ENCODE data around the gene AKR1B15. TPM values are rescaled to one million over a fixed set of nuclear protein-coding genes. Genes with fewer than 3 reads are reported as not detected.

Gene AKR1B15
- total RNA-seq, 1 donor from 2014 or later: not detected

- Histone ChIP-seq H3K79me2 (ENCODE audit: low read depth) (no peaks in the 10 kb centered on the region), H3K36me3 (no peaks in the 10 kb centered on the region), H3K9me3 (ENCODE audit: low read depth) (no peaks in the 10 kb centered on the region), H2AFZ (replicated peaks) (no peak overlapping the region), H3K27me3 (no peaks in the 10 kb centered on the region), H4K20me1 (ENCODE audit: low read depth) (no peaks in the 10 kb centered on the region), H3K27ac (no peak overlapping the region), H3K9ac (no peak overlapping the region), H3K4me1 (peaks cover 16% of the 10 kb centered on the region), H3K4me2 (peak overlapping the region; percentile 77), H3K4me3 (no peak overlapping the region), H3F3A (ENCODE audit: low read depth) (peaks cover 14% of the 10 kb centered on the region)
- Mint-ChIP-seq H3K4me1 (peaks cover 26% of the 10 kb centered on the region), H3K36me3 (no peaks in the 10 kb centered on the region), H3K9me3 (no peaks in the 10 kb centered on the region), H3K27ac (no peak overlapping the region), H3K27me3 (ENCODE audit: insufficient read depth, low read depth) (peaks cover 9% of the 10 kb centered on the region), H3K4me3 (peak overlapping the region; percentile 44)
- DNase-seq (ENCODE audit: low spot score): no peak
- TF ChIP-seq EZH2 (IDR thresholded peaks at IDR 0.05): no peak
- no peak for TF ChIP-seq CTCF (IDR thresholded peaks at IDR 0.05)
Measured at GRCh38 chr7:134545918-134546317, 3.0 kb upstream of the AKR1B15 start.

- H3K27ac Mint-ChIP-seq: peak overlapping the region; percentile 78
- H3K9me3 Mint-ChIP-seq: no peaks in the 10 kb centered on the region
- no peaks in the 10 kb centered on the region for H3K27me3 ChIP-seq
Measured at GRCh38 chr7:134546955-134547354, 2.0 kb upstream of the AKR1B15 start.

GRCh38 chr7:134547397-134548054, 1.4 kb upstream of the AKR1B15 start:
- Histone ChIP-seq H3K36me3 (no peaks in the 10 kb centered on the region), H3F3A (ENCODE audit: low read depth) (peaks cover 14% of the 10 kb centered on the region), H3K4me1 (peaks cover 20% of the 10 kb centered on the region), H3K79me2 (ENCODE audit: low read depth) (no peaks in the 10 kb centered on the region), H3K4me3 (peak overlapping the region; percentile 54), H3K27ac (peak overlapping the region; percentile 77), H3K9ac (no peak overlapping the region), H3K4me2 (peak overlapping the region; percentile 77), H3K27me3 (no peaks in the 10 kb centered on the region), H4K20me1 (ENCODE audit: low read depth) (no peaks in the 10 kb centered on the region), H2AFZ (replicated peaks) (peak overlapping the region; percentile 47), H3K9me3 (ENCODE audit: low read depth) (no peaks in the 10 kb centered on the region)
- H3K4me1 Mint-ChIP-seq: peaks cover 39% of the 10 kb centered on the region
- H3K27me3 Mint-ChIP-seq (ENCODE audit: insufficient read depth, low read depth): peaks cover 11% of the 10 kb centered on the region
- H3K36me3 Mint-ChIP-seq: no peaks in the 10 kb centered on the region
- DNase-seq (ENCODE audit: low spot score): peak; percentile 93
- H3K9me3 Mint-ChIP-seq: no peaks in the 10 kb centered on the region
- H3K27ac Mint-ChIP-seq: peak overlapping the region; percentile 78
- TF ChIP-seq EZH2phosphoT487 (IDR thresholded peaks at IDR 0.05) (no peak), CTCF (IDR thresholded peaks at IDR 0.05) (peak; percentile 77)
- H3K4me3 Mint-ChIP-seq: peak overlapping the region; percentile 90

More at GRCh38 chr7:134546955-134547354, 2.0 kb upstream of the AKR1B15 start:
- Histone ChIP-seq H2AFZ (replicated peaks) (peak overlapping the region; percentile 47), H3F3A (ENCODE audit: low read depth) (peaks cover 14% of the 10 kb centered on the region), H3K4me2 (peak overlapping the region; percentile 77), H3K36me3 (no peaks in the 10 kb centered on the region), H3K4me1 (peaks cover 20% of the 10 kb centered on the region), H3K79me2 (ENCODE audit: low read depth) (no peaks in the 10 kb centered on the region), H4K20me1 (ENCODE audit: low read depth) (no peaks in the 10 kb centered on the region), H3K9ac (no peak overlapping the region), H3K27ac (peak overlapping the region; percentile 77), H3K9me3 (ENCODE audit: low read depth) (no peaks in the 10 kb centered on the region), H3K4me3 (peak overlapping the region; percentile 54)
- no peak for TF ChIP-seq EZH2 (IDR thresholded peaks at IDR 0.05)
- TF ChIP-seq CTCF (IDR thresholded peaks at IDR 0.05): no peak
- TF ChIP-seq EZH2phosphoT487 (IDR thresholded peaks at IDR 0.05): no peak
- H3K27me3 Mint-ChIP-seq (ENCODE audit: insufficient read depth, low read depth): peaks cover 11% of the 10 kb centered on the region
- H3K36me3 Mint-ChIP-seq: no peaks in the 10 kb centered on the region
- H3K4me3 Mint-ChIP-seq: peak overlapping the region; percentile 90
- DNase-seq (ENCODE audit: low spot score): peak; percentile 77
- H3K4me1 Mint-ChIP-seq: peaks cover 35% of the 10 kb centered on the region

Data from neural progenitor cell (in vitro differentiated cells).